Measurements from ENCODE around the gene FAM20A. TPM values are rescaled to one million over a fixed set of nuclear protein-coding genes. Genes with fewer than 3 reads are reported as not detected.

The FAM20A gene
- total RNA-seq, 1 experiment from 2014 or later: not detected

GRCh38 chr17:68599091-68599490 lies 2.1 kb downstream of the FAM20A start:
- POLR2A ChIA-PET: no interaction called here

More at GRCh38 chr17:68599091-68599490, 2.1 kb downstream of the FAM20A start:
- Histone ChIP-seq H3K9me3 (ENCODE audit: control insufficient read depth in 1 of 2, insufficient read depth in 1 of 2, low read depth in 1 of 2, low read length in 2 of 2) (no peaks in the 10 kb centered on the region), H3K9ac (ENCODE audit: low read length) (no peak overlapping the region), H2AFZ (ENCODE audit: low read depth, low read length, poor library complexity, severe bottlenecking) (no peak overlapping the region), H3K4me3 (replicated peaks in 1 of 2; ENCODE audit: low read depth in 1 of 2, low read length in 2 of 2) (no peak overlapping the region), H3K27ac (ENCODE audit: low read depth, low read length) (no peak overlapping the region), H3K36me3 (ENCODE audit: control insufficient read depth in 1 of 2, insufficient read depth in 2 of 2, low read length in 2 of 2) (no peaks in the 10 kb centered on the region), H3K27me3 (ENCODE audit: insufficient read depth, low read length) (no peaks in the 10 kb centered on the region), H3K4me1 (ENCODE audit: control insufficient read depth in 1 of 2, insufficient read depth in 2 of 2, low read length in 2 of 2) (no peaks in the 10 kb centered on the region), H4K20me1 (ENCODE audit: insufficient read depth) (no peaks in the 10 kb centered on the region), H3K79me2 (ENCODE audit: insufficient read depth, low read length) (no peaks in the 10 kb centered on the region), H3K9me2 (ENCODE audit: insufficient read depth) (no peaks in the 10 kb centered on the region), H3K4me2 (ENCODE audit: low read length) (no peak overlapping the region)
- no peak for DNase-seq (ENCODE audit: low read depth, low spot score)
- ChIA-PET CTCF (no interaction called here), RAD21 (ENCODE audit: low non-redundant PET in 1 of 2, low total read pairs in 2 of 2, uncharacterized antibody in 2 of 2, unreplicated experiment in 2 of 2) (no interaction called here)
- no peak for ATAC-seq
- BruUV-seq (replicated peaks): no TSS peak
- TF ChIP-seq ATF3 (IDR thresholded peaks at IDR 0.05) (no peak), ZBTB33 (IDR thresholded peaks at IDR 0.05; ENCODE audit: extremely low read depth, insufficient replicate concordance, low read length) (no peak), SIN3A (IDR thresholded peaks at IDR 0.05; ENCODE audit: low read depth) (no peak), POLR2AphosphoS5 (IDR thresholded peaks at IDR 0.05; ENCODE audit: low read depth, low read length) (no peak), CBX3 (IDR thresholded peaks at IDR 0.05; ENCODE audit: low read depth) (no peak), EZH2 (IDR thresholded peaks at IDR 0.05) (no peak), ZNF274 (IDR thresholded peaks at IDR 0.05; ENCODE audit: low read depth, low read length) (no peak), EZH2phosphoT487 (IDR thresholded peaks at IDR 0.05; ENCODE audit: borderline replicate concordance) (no peak), YY1 (IDR thresholded peaks at IDR 0.05; ENCODE audit: extremely low read depth, insufficient replicate concordance, low read depth, low read length) (no peak), JUND (IDR thresholded peaks at IDR 0.05) (no peak)
- intact Hi-C loops (cut with micrococcal nuclease): no loop called here

All from HCT116 (cell line).